ENCODE results near the gene ACKR2.

- no peak for TF ChIP-seq CTCF (IDR thresholded peaks at IDR 0.05)
- TF ChIP-seq POLR2AphosphoS5 (IDR thresholded peaks at IDR 0.05): no peak
Observed at GRCh38 chr3:42805141-42805821, 4.0 kb upstream of the ACKR2 start.

Data from prostate gland (tissue), 2 donors.